GM18517 (cell line): ENCODE measurements around the gene TMX2.

Experiments used
- ATAC-seq: cut with Tn5 transposase; IDR thresholded peaks from one replicate; pipeline ENCODE4 v1.9.1; 2021; ENCODE audit warnings: mild to moderate bottlenecking, moderate library complexity; ENCODE audit not compliant: unreplicated experiment

TMX2 gene

GRCh38 chr11:57763568-57763967 lies 51.2 kb downstream of the TMX2 start:
- ATAC-seq = no peak

- ATAC-seq = no peak
These were observed 51.6 kb downstream of the TMX2 start for GRCh38 chr11:57764021-57764420.

- ATAC-seq = no peak
These were observed 52.2 kb downstream of the TMX2 start for GRCh38 chr11:57764566-57764965.

GRCh38 chr11:57764972-57765371 lies 52.6 kb downstream of the TMX2 start:
- ATAC-seq = no peak

GRCh38 chr11:57770793-57771192 lies 58.4 kb downstream of the TMX2 start:
- no peak for ATAC-seq

GRCh38 chr11:57771365-57771764 lies 59.0 kb downstream of the TMX2 start:
- ATAC-seq = no peak

- ATAC-seq = no peak
These were observed 60.2 kb downstream of the TMX2 start for GRCh38 chr11:57772562-57772961.

GRCh38 chr11:57773026-57773598 lies 60.7 kb downstream of the TMX2 start:
- no peak for ATAC-seq

GRCh38 chr11:57775491-57775890 lies 63.1 kb downstream of the TMX2 start:
- no peak for ATAC-seq

- ATAC-seq = no peak
These were observed 63.7 kb downstream of the TMX2 start for GRCh38 chr11:57776031-57776521.

GRCh38 chr11:57776577-57777210 lies 64.3 kb downstream of the TMX2 start:
- no peak for ATAC-seq

GRCh38 chr11:57777969-57778317 lies 65.5 kb downstream of the TMX2 start:
- no peak for ATAC-seq

- no peak for ATAC-seq
These were observed 66.1 kb downstream of the TMX2 start for GRCh38 chr11:57778318-57779037.

GRCh38 chr11:57779276-57779675 lies 66.9 kb downstream of the TMX2 start:
- ATAC-seq = no peak

- ATAC-seq = no peak
These were observed 69.1 kb downstream of the TMX2 start for GRCh38 chr11:57781529-57781943.

- ATAC-seq = no peak
These were observed 72.7 kb downstream of the TMX2 start for GRCh38 chr11:57785072-57785471.

- no peak for ATAC-seq
These were observed 74.0 kb downstream of the TMX2 start for GRCh38 chr11:57786436-57786835.

- no peak for ATAC-seq
These were observed 74.7 kb downstream of the TMX2 start for GRCh38 chr11:57787006-57787604.

GRCh38 chr11:57787920-57788702 lies 75.7 kb downstream of the TMX2 start:
- ATAC-seq = no peak

- no peak for ATAC-seq
These were observed 76.3 kb downstream of the TMX2 start for GRCh38 chr11:57788703-57789088.
